GM12878 (cell line): Measurements from ENCODE around the gene BLTP1. TPM values are rescaled to one million over a fixed set of nuclear protein-coding genes. Genes with fewer than 3 reads are reported as not detected.

Experiments used
- CBX5 ChIP-seq: sonication (generic); IDR thresholded peaks from 2 replicates; pipeline ENCODE4 v1.6.1; 2016; ENCODE audit warnings: low read depth, moderate library complexity, mild to moderate bottlenecking, inconsistent platforms
- CEBPZ ChIP-seq: fragments of 150-350 bp; IDR thresholded peaks from 2 replicates; pipeline ENCODE4 v1.6.1; 2016; ENCODE audit warnings: low read depth, low read length
- CREM ChIP-seq: IDR thresholded peaks from 2 replicates; pipeline ENCODE4 v1.6.1; 2014; ENCODE audit warnings: antibody characterized with exemption, low read depth
- EP300 ChIP-seq, 2 experiments: fragments of 150-350 bp in 1 of 2; IDR thresholded peaks; 2 replicates each; pipeline ENCODE4 v1.6.1; 2011 to 2012; ENCODE audit warnings: low read depth in 2 of 2, low read length in 2 of 2, borderline replicate concordance in 1 of 2, improper control_type of control experiment in 1 of 2, inconsistent platforms in 1 of 2; ENCODE audit not compliant: control insufficient read depth in 1 of 2
- IKZF2 ChIP-seq, 2 experiments: fragments of 450-650 bp; IDR thresholded peaks; 2 replicates each; pipeline ENCODE4 v1.6.1; 2017; ENCODE audit warnings: mild to moderate bottlenecking in 2 of 2, moderate library complexity in 2 of 2
- NBN ChIP-seq: fragments of 450-650 bp; IDR thresholded peaks from 2 replicates; pipeline ENCODE4 v1.6.1; 2016
- POLR2AphosphoS2 ChIP-seq: IDR thresholded peaks from 2 replicates; pipeline ENCODE4 v1.6.1; 2011; ENCODE audit warnings: low read depth, mild to moderate bottlenecking, low read length, improper control_type of control experiment, moderate library complexity
- RUNX3 ChIP-seq: IDR thresholded peaks from 2 replicates; pipeline ENCODE4 v1.6.1; 2012; ENCODE audit warnings: low read length, inconsistent platforms
- TARDBP ChIP-seq: IDR thresholded peaks from 2 replicates; pipeline ENCODE4 v1.6.1; 2016; ENCODE audit warnings: borderline replicate concordance
- ZBTB4 ChIP-seq: fragments of 450-650 bp; formaldehyde crosslinking; IDR thresholded peaks from 2 replicates; pipeline ENCODE4 v1.4.0; 2022; ENCODE audit warnings: mild to moderate bottlenecking, moderate library complexity
- polyA plus RNA-seq, 11 experiments: library from polyadenylated mRNA; depleted of rRNA in 4 of 11; unstranded in 6 of 11; stranded (reverse) in 5 of 11; fragments of >200 nt; fragmentation: Nextera tagmentation in 4 of 11; fragmentation: Illumina TruSeq in 1 of 11; extraction: Ambion mirVana in 4 of 11; extraction: Trizol in 1 of 11; gene quantifications; 1 replicate in 1 of 11; 2 replicates in 10 of 11; pipeline versions ENCODE4 v1.2.1 to v1.2.3, GENCODE V29; 2011 to 2016; ENCODE audit warnings: inconsistent platforms in 2 of 11, missing spikeins in 2 of 11, low read depth in 1 of 11
- total RNA-seq, 4 experiments: library from RNA; depleted of rRNA in 3 of 4; stranded (reverse); fragments of >200 nt in 3 of 4; fragmentation: Illumina TruSeq in 1 of 4; extraction: Trizol in 1 of 4; gene quantifications; 2 replicates each; pipeline versions ENCODE4 v1.2.1 to v1.2.3, GENCODE V29; 2013 to 2021

The BLTP1 gene
- total and polyA plus RNA-seq, 10 of the 15 experiments (the other 5 are each of a cell fraction or from before 2014, with no cell fraction given) = 3.4 to 38.1 (median 16.3) TPM

- 0 out of 2 replicates have a peak, but pooled peaks have one; percentile 11 for TF ChIP-seq CREM
- no peak for TF ChIP-seq TARDBP
- peak; percentile 37; the same call in 1 of the 2 replicates for TF ChIP-seq RUNX3
- TF ChIP-seq EP300 (IDR thresholded peaks at IDR 0.05; ENCODE audit: borderline replicate concordance in 1 of 2, control insufficient read depth in 1 of 2, low read depth in 2 of 2, low read length in 2 of 2) = 0 out of 4 replicates have a peak, but pooled peaks of 1 of the 2 experiments have one; percentile 24
- no peak for TF ChIP-seq ZBTB4 (CRISPR knock-in tag)
- no peak for TF ChIP-seq CBX5
- no peak for TF ChIP-seq POLR2AphosphoS2
- no peak for TF ChIP-seq IKZF2 (IDR thresholded peaks at IDR 0.05)
- no peak for TF ChIP-seq CEBPZ
- no peak for TF ChIP-seq NBN
Observed at GRCh38 chr4:122156819-122157218, 4.7 kb downstream of the BLTP1 start (continued).
